HCT116 (cell line): ENCODE measurements around the gene SLC10A3. TPM values are rescaled to one million over a fixed set of nuclear protein-coding genes. Genes with fewer than 3 reads are reported as not detected.

ENCODE experiments used
- ATAC-seq: fragments of 200-7000 bp; cut with Tn5 transposase; 2 replicates; pipeline ENCODE4 v1.9.1; 2020; ENCODE audit warnings: mild to moderate bottlenecking, moderate library complexity
- BruUV-seq: library from RNA; stranded (reverse); fragments of 400-500 nt; replicated peaks from 2 replicates; lab custom pipeline; 2021; lab: Mats Ljungman, UMichigan
- CTCF ChIA-PET: fragments of 300-600 bp; sonication (Branson Sonifier 250); formaldehyde crosslinking; loops from one replicate; lab custom pipeline; 2021; ENCODE audit warnings: antibody characterized with exemption; lab: Charles Lee
- POLR2A ChIA-PET: fragments of 300-600, 350-600 bp; sonication (Branson Sonifier 250); formaldehyde crosslinking; loops from one replicate; lab custom pipeline; 2021; ENCODE audit warnings: antibody characterized with exemption; lab: Charles Lee
- RAD21 ChIA-PET, 2 experiments: fragments of 300-600 bp; sonication (Branson Sonifier 250); formaldehyde crosslinking; loops; one replicate each; lab custom pipeline; 2023; ENCODE audit warnings: low total read pairs in 2 of 2; ENCODE audit not compliant: uncharacterized antibody in 2 of 2, unreplicated experiment in 2 of 2, low non-redundant PET in 1 of 2; lab: Charles Lee
- DNase-seq: peaks from one replicate; pipeline ENCODE4 v3.0.0-alpha.2; 2010; ENCODE audit warnings: low read depth, low spot score
- H2AFZ ChIP-seq: fragments of 200-600 bp; shearing (Covaris generic), sonication (generic); 2 replicates; pipeline ENCODE4 v1.6.1; 2017; ENCODE audit warnings: low read depth, mixed run types, mixed read lengths, antibody characterized with exemption, low read length; ENCODE audit not compliant: poor library complexity, severe bottlenecking
- H3K27ac ChIP-seq: 2 replicates; pipeline ENCODE4 v1.5.1; 2012; ENCODE audit warnings: low read depth, low read length
- H3K27me3 ChIP-seq: fragments of 200-600 bp; sonication (generic); 2 replicates; pipeline ENCODE4 v1.6.1; 2016; ENCODE audit warnings: mixed run types, low read length, mixed read lengths; ENCODE audit not compliant: insufficient read depth
- H3K36me3 ChIP-seq, 2 experiments: fragments of 200-500 bp in 1 of 2; fragments of 200-600 bp in 1 of 2; sonication (Bioruptor generic) in 1 of 2; sonication (generic) in 1 of 2; 2 replicates each; pipeline versions ENCODE4 v1.5.1 to v1.6.1; 2014 to 2016; ENCODE audit warnings: low read length in 2 of 2, inconsistent platforms in 1 of 2, mixed read lengths in 1 of 2, mixed run types in 1 of 2; ENCODE audit not compliant: insufficient read depth in 2 of 2, control insufficient read depth in 1 of 2
- H3K4me1 ChIP-seq, 2 experiments: fragments of 200-600 bp in 1 of 2; sonication (generic) in 1 of 2; 2 replicates each; pipeline versions ENCODE4 v1.5.1 to v1.6.1; 2012 to 2017; ENCODE audit warnings: low read length in 2 of 2, inconsistent platforms in 1 of 2, mild to moderate bottlenecking in 1 of 2, mixed read lengths in 1 of 2, mixed run types in 1 of 2, moderate library complexity in 1 of 2; ENCODE audit not compliant: insufficient read depth in 2 of 2, control insufficient read depth in 1 of 2
- H3K4me2 ChIP-seq: fragments of 200-600 bp; sonication (generic); 2 replicates; pipeline ENCODE4 v1.6.1; 2017; ENCODE audit warnings: mixed run types, low read length, mixed read lengths
- H3K4me3 ChIP-seq, 2 experiments: fragments of 200-600 bp in 1 of 2; sonication (generic) in 1 of 2; replicated peaks in 1 of 2; 2 replicates each; pipeline ENCODE4 v1.5.1; 2011 to 2016; ENCODE audit warnings: low read length in 2 of 2, control low read depth in 1 of 2, low read depth in 1 of 2, mild to moderate bottlenecking in 1 of 2, mixed read lengths in 1 of 2, mixed run types in 1 of 2
- H3K79me2 ChIP-seq: fragments of 200-600 bp; sonication (generic); 2 replicates; pipeline ENCODE4 v1.6.1; 2017; ENCODE audit warnings: mild to moderate bottlenecking, mixed run types, low read length, moderate library complexity, mixed read lengths; ENCODE audit not compliant: insufficient read depth
- H3K9ac ChIP-seq: fragments of 200-600 bp; sonication (generic); 2 replicates; pipeline ENCODE4 v1.6.1; 2016; ENCODE audit warnings: low read length, mixed read lengths
- H3K9me2 ChIP-seq: fragments of 200-600 bp; sonication (generic), shearing (Covaris generic); 2 replicates; pipeline ENCODE4 v1.6.1; 2017; ENCODE audit warnings: mixed run types, mild to moderate bottlenecking, moderate library complexity; ENCODE audit not compliant: insufficient read depth
- H3K9me3 ChIP-seq, 2 experiments: fragments of 200-500 bp in 1 of 2; fragments of 200-600 bp in 1 of 2; sonication (Bioruptor generic) in 1 of 2; sonication (generic) in 1 of 2; 2 replicates each; pipeline ENCODE4 v1.6.1; 2014 to 2017; ENCODE audit warnings: low read length in 2 of 2, mixed read lengths in 2 of 2, inconsistent platforms in 1 of 2, low read depth in 1 of 2, mild to moderate bottlenecking in 1 of 2, mixed run types in 1 of 2, moderate library complexity in 1 of 2; ENCODE audit not compliant: control insufficient read depth in 1 of 2, insufficient read depth in 1 of 2
- H4K20me1 ChIP-seq: fragments of 200-600 bp; sonication (generic), shearing (Covaris generic); 2 replicates; pipeline ENCODE4 v1.6.1; 2017; ENCODE audit warnings: mixed run types, mild to moderate bottlenecking, moderate library complexity; ENCODE audit not compliant: insufficient read depth
- ATF3 ChIP-seq: IDR thresholded peaks from 2 replicates; pipeline ENCODE4 v1.6.1; 2012
- CBX3 ChIP-seq: IDR thresholded peaks from 2 replicates; pipeline ENCODE4 v1.6.1; 2012; ENCODE audit warnings: low read depth
- CEBPB ChIP-seq: IDR thresholded peaks from 2 replicates; pipeline ENCODE4 v1.6.1; 2012; ENCODE audit warnings: low read depth
- EGR1 ChIP-seq: IDR thresholded peaks from 2 replicates; pipeline ENCODE4 v1.6.1; 2012; ENCODE audit warnings: low read depth
- EZH2phosphoT487 ChIP-seq: fragments of 200-600 bp; IDR thresholded peaks from 2 replicates; pipeline ENCODE4 v1.6.1; 2018; ENCODE audit warnings: antibody characterized with exemption, borderline replicate concordance
- FOSL1 ChIP-seq: IDR thresholded peaks from 2 replicates; pipeline ENCODE4 v1.6.1; 2012; ENCODE audit warnings: low read depth
- MAX ChIP-seq: IDR thresholded peaks from 2 replicates; pipeline ENCODE4 v1.6.1; 2012
- POLR2A ChIP-seq: IDR thresholded peaks from 2 replicates; pipeline ENCODE4 v1.7.0; 2011; ENCODE audit warnings: borderline replicate concordance; ENCODE audit not compliant: insufficient read depth, insufficient read length; ENCODE audit errors: extremely low read depth
- POLR2AphosphoS5 ChIP-seq: IDR thresholded peaks from 2 replicates; pipeline ENCODE4 v1.6.1; 2011; ENCODE audit warnings: mild to moderate bottlenecking, low read depth, low read length, moderate library complexity
- RAD21 ChIP-seq: IDR thresholded peaks from 2 replicates; pipeline ENCODE4 v1.6.1; 2012; ENCODE audit warnings: low read depth, mild to moderate bottlenecking
- REST ChIP-seq: IDR thresholded peaks from 2 replicates; pipeline ENCODE4 v1.6.1; 2012; ENCODE audit warnings: low read depth
- SIN3A ChIP-seq: IDR thresholded peaks from 2 replicates; pipeline ENCODE4 v1.6.1; 2012; ENCODE audit warnings: low read depth
- SP1 ChIP-seq: IDR thresholded peaks from 2 replicates; pipeline ENCODE4 v1.6.1; 2012; ENCODE audit warnings: low read depth
- YY1 ChIP-seq: IDR thresholded peaks from 2 replicates; pipeline ENCODE4 v1.6.1; 2011; ENCODE audit warnings: low read length, low read depth, moderate library complexity, mild to moderate bottlenecking; ENCODE audit not compliant: insufficient replicate concordance; ENCODE audit errors: extremely low read depth
- ZBTB33 ChIP-seq: IDR thresholded peaks from 2 replicates; pipeline ENCODE4 v1.6.1; 2011; ENCODE audit warnings: mild to moderate bottlenecking, low read length, moderate library complexity; ENCODE audit not compliant: insufficient replicate concordance; ENCODE audit errors: extremely low read depth
- ZFX ChIP-seq: fragments of 450-650 bp; IDR thresholded peaks from 2 replicates; pipeline ENCODE4 v1.6.1; 2017
- ZNF274 ChIP-seq: fragments of 200-500 bp; sonication (Bioruptor generic); IDR thresholded peaks from 2 replicates; pipeline ENCODE4 v1.6.1; 2014; ENCODE audit warnings: mild to moderate bottlenecking, low read depth, low read length, inconsistent platforms
- intact Hi-C: fragments of 100-400 bp; cut with micrococcal nuclease; formaldehyde crosslinking; loops from 2 replicates; pipeline ENCODE4 v1.10.0; 2022
- total RNA-seq: library from RNA; stranded (reverse); gene quantifications from one replicate; pipeline ENCODE4 v1.2.1, GENCODE V29; 2021; ENCODE audit not compliant: unreplicated experiment

Gene SLC10A3
- total RNA-seq, 1 experiment from 2014 or later = 16.2 TPM

- DNase-seq = no peak
- intact Hi-C loops = no loop called here
- RAD21 ChIA-PET = no interaction called here
- no TSS peak for BruUV-seq
- no peaks in the 10 kb centered on the region for H4K20me1 ChIP-seq
- TF ChIP-seq CEBPB (no peak), POLR2AphosphoS5 (no peak), ZBTB33 (no peak), ZNF274 (no peak), ZFX (no peak), EGR1 (no peak), YY1 (no peak), POLR2A (no peak), REST (no peak), ATF3 (no peak), SIN3A (no peak), EZH2phosphoT487 (no peak), MAX (no peak), FOSL1 (no peak), SP1 (no peak), CBX3 (no peak), RAD21 (no peak)
- H3K9me3 ChIP-seq = no peaks in the 10 kb centered on the region
- no peak overlapping the region for H3K9ac ChIP-seq
- CTCF ChIA-PET = no interaction called here
- H3K4me1 ChIP-seq = peaks cover 5 to 10% of the 10 kb centered on the region in 2 experiments; a peak in 3 of 4 replicates
- H3K4me2 ChIP-seq = no peak overlapping the region
- POLR2A ChIA-PET = no interaction called here
- H3K27me3 ChIP-seq = no peaks in the 10 kb centered on the region
- no peak for ATAC-seq
- H3K27ac ChIP-seq = no peak overlapping the region
- H2AFZ ChIP-seq = no peak overlapping the region
- no peaks in the 10 kb centered on the region for H3K9me2 ChIP-seq
- H3K79me2 ChIP-seq = no peaks in the 10 kb centered on the region
- no peak overlapping the region for H3K4me3 ChIP-seq
- no peaks in the 10 kb centered on the region for H3K36me3 ChIP-seq
Measured at GRCh38 chrX:154512879-154513553, 22.6 kb upstream of the SLC10A3 start.
